Small intestine (tissue), 7 donors: Measurements from ENCODE around the gene SDHA. TPM values are rescaled to one million over a fixed set of nuclear protein-coding genes. Genes with fewer than 3 reads are reported as not detected.
"Not testable (repeated sequence)": the region's sequence is repeated elsewhere in the genome, so short reads cannot be mapped to it uniquely, and the experiment has no call there.

Source experiments
- DNase-seq, 2 donors: peaks; one replicate each; pipeline versions ENCODE4 v3.0.0 to v3.0.0-alpha.2; 2013
- FAIRE-seq: peaks from 2 replicates; lab custom pipeline; 2012; peaks lifted over from hg19 to GRCh38; lab: Jason Lieb, UNC
- H3K27ac ChIP-seq, 3 donors: one replicate each; pipeline ENCODE4 v1.5.1; 2013; ENCODE audit warnings: low read length in 2 of 3, mild to moderate bottlenecking in 2 of 3, control low read depth in 1 of 3, inconsistent platforms in 1 of 3, low read depth in 1 of 3, moderate library complexity in 1 of 3
- H3K27me3 ChIP-seq, 3 donors: one replicate each; pipeline ENCODE4 v1.6.1; 2013; ENCODE audit warnings: low read length in 3 of 3, inconsistent platforms in 1 of 3; ENCODE audit not compliant: control insufficient read depth in 3 of 3, insufficient read depth in 3 of 3
- H3K36me3 ChIP-seq, 3 donors: one replicate each; pipeline ENCODE4 v1.6.1; 2013; ENCODE audit warnings: low read length in 3 of 3, inconsistent platforms in 1 of 3, low read depth in 1 of 3, mild to moderate bottlenecking in 1 of 3, moderate library complexity in 1 of 3; ENCODE audit not compliant: control insufficient read depth in 3 of 3, insufficient read depth in 2 of 3
- H3K4me1 ChIP-seq, 3 donors: one replicate each; pipeline ENCODE4 v1.6.1; 2013; ENCODE audit warnings: low read length in 2 of 3, inconsistent platforms in 1 of 3, low read depth in 1 of 3, mild to moderate bottlenecking in 1 of 3, moderate library complexity in 1 of 3; ENCODE audit not compliant: control insufficient read depth in 3 of 3, insufficient read depth in 2 of 3
- H3K4me3 ChIP-seq, 3 donors: one replicate each; pipeline ENCODE4 v1.5.1; 2013; ENCODE audit warnings: low read length in 3 of 3, control low read depth in 1 of 3, inconsistent platforms in 1 of 3, low read depth in 1 of 3, mild to moderate bottlenecking in 1 of 3, moderate library complexity in 1 of 3
- H3K9me3 ChIP-seq, 2 donors: one replicate each; pipeline ENCODE4 v1.6.1; 2013; ENCODE audit warnings: low read depth in 1 of 2, low read length in 1 of 2; ENCODE audit not compliant: control insufficient read depth in 2 of 2, insufficient read depth in 1 of 2
- WGBS, 3 donors: extraction: QIAGEN DNeasy Blood & Tissue Kit; methylation state at CpG; one replicate each; pipeline ENCODE4 v1.1.7; 2013; 5-methylcytosine and 5-hydroxymethylcytosine counted together
- polyA plus RNA-seq, 4 donors: library from polyadenylated mRNA; stranded (reverse) in 3 of 4; unstranded in 1 of 4; fragments of 200-250 nt in 3 of 4; fragments of 120-200 nt in 1 of 4; gene quantifications; one replicate each; pipeline versions ENCODE4 v1.2.1 to v1.2.3, GENCODE V29; 2013
- donor health status: healthy with polysubstance abuse.
- donor health status: control.
- donor health status: control.
- donor health status: Bipolar disorder and iron deficiency.
- donor health status: healthy.

Gene SDHA
- polyA plus RNA-seq, 4 donors = 115 to 377 (median 268) TPM

GRCh38 chr5:230711-231110, 12.6 kb downstream of the SDHA start:
- Histone ChIP-seq H3K9me3 (no peaks in the 10 kb centered on the region), H3K36me3 (peaks cover 20 to 57% (median 30%) of the 10 kb centered on the region in 3 donors), H3K27ac (no peak overlapping the region), H3K4me1 (no peaks in the 10 kb centered on the region), H3K4me3 (no peak overlapping the region), H3K27me3 (no peaks in the 10 kb centered on the region)
- WGBS, 3 donors = 91 to 98% (median 92%) methylated on average over 14 of the region's 14 CpGs
- no peak for FAIRE-seq
- DNase-seq = no peak

GRCh38 chr5:231661-232060, 13.5 kb downstream of the SDHA start:
- no peaks in the 10 kb centered on the region for H3K4me1 ChIP-seq
- DNase-seq (no peak), FAIRE-seq (no peak)
- peaks cover 20 to 55% (median 23%) of the 10 kb centered on the region in 3 donors for H3K36me3 ChIP-seq
- no peaks in the 10 kb centered on the region for H3K27me3 ChIP-seq
- no peak overlapping the region for H3K27ac ChIP-seq
- no peak overlapping the region for H3K4me3 ChIP-seq
- no peaks in the 10 kb centered on the region for H3K9me3 ChIP-seq
- 80 to 88% (median 85%) methylated on average over 13 of the region's 13 CpGs for WGBS, 3 donors

GRCh38 chr5:233426-233825, 15.3 kb downstream of the SDHA start:
- H3K9me3 ChIP-seq, FAIRE-seq, H3K27ac ChIP-seq, H3K27me3 ChIP-seq, H3K4me1 ChIP-seq, H3K4me3 ChIP-seq, DNase-seq: not testable (repeated sequence)
- peaks cover 15 to 50% (median 19%) of the 10 kb centered on the region in 3 donors for H3K36me3 ChIP-seq
- 96 to 98% (median 96%) methylated on average over 20 of the region's 20 CpGs for WGBS, 3 donors

GRCh38 chr5:234450-234849, 16.3 kb downstream of the SDHA start:
- FAIRE-seq (no peak), DNase-seq (no peak)
- 86 to 93% (median 90%) methylated on average over 8 of the region's 8 CpGs for WGBS, 3 donors
- Histone ChIP-seq H3K36me3 (peaks cover 10 to 56% (median 15%) of the 10 kb centered on the region in 3 donors), H3K9me3 (no peaks in the 10 kb centered on the region), H3K4me1 (no peaks in the 10 kb centered on the region), H3K4me3 (no peak overlapping the region), H3K27ac (no peak overlapping the region), H3K27me3 (no peaks in the 10 kb centered on the region)

GRCh38 chr5:235527-235926, 17.4 kb downstream of the SDHA start:
- H3K27ac ChIP-seq, DNase-seq, FAIRE-seq, H3K27me3 ChIP-seq, H3K4me1 ChIP-seq, H3K9me3 ChIP-seq, H3K4me3 ChIP-seq: not testable (repeated sequence)
- 94 to 95% (median 94%) methylated on average over 6 to 7 of the region's 9 CpGs for WGBS, 3 donors
- peaks cover 10 to 62% (median 14%) of the 10 kb centered on the region in 3 donors for H3K36me3 ChIP-seq

GRCh38 chr5:237931-238330, 19.8 kb downstream of the SDHA start:
- not testable (repeated sequence) for DNase-seq, H3K4me3 ChIP-seq, H3K27ac ChIP-seq, H3K4me1 ChIP-seq, FAIRE-seq, H3K27me3 ChIP-seq
- Histone ChIP-seq H3K36me3 (peaks cover 7 to 66% (median 14%) of the 10 kb centered on the region in 3 donors), H3K9me3 (peaks cover 0 to 13% of the 10 kb centered on the region in 2 donors)
- WGBS, 3 donors = 95 to 98% (median 98%) methylated on average over 7 to 8 of the region's 8 CpGs

- peaks cover 3 to 54% (median 15%) of the 10 kb centered on the region in 3 donors for H3K36me3 ChIP-seq
- not testable (repeated sequence) for H3K4me3 ChIP-seq, H3K27me3 ChIP-seq, FAIRE-seq, DNase-seq, H3K27ac ChIP-seq, H3K4me1 ChIP-seq
- peaks cover 0 to 13% of the 10 kb centered on the region in 2 donors for H3K9me3 ChIP-seq
- 97 to 99% (median 98%) methylated on average over 7 of the region's 7 CpGs for WGBS, 3 donors
These were observed 22.4 kb downstream of the SDHA start for GRCh38 chr5:240550-240949.

- DNase-seq, H3K4me1 ChIP-seq, H3K27ac ChIP-seq, FAIRE-seq, H3K4me3 ChIP-seq, H3K27me3 ChIP-seq: not testable (repeated sequence)
- Histone ChIP-seq H3K9me3 (peaks cover 0 to 17% of the 10 kb centered on the region in 2 donors), H3K36me3 (peaks cover 3 to 52% (median 15%) of the 10 kb centered on the region in 3 donors)
- WGBS, 3 donors = 88 to 97% (median 90%) methylated on average over 11 to 13 of the region's 13 CpGs
These were observed 23.0 kb downstream of the SDHA start for GRCh38 chr5:241045-241669.
